SK-N-SH treated with all-trans-retinoic acid at 6 μM for 48 hours (cell line): ENCODE results near the gene B4GAT1.

Experiments used
- ATAC-seq: fragments of 200-7000 bp; cut with Tn5 transposase; 3 replicates; pipeline ENCODE4 v1.9.1; 2020; ENCODE audit warnings: mild to moderate bottlenecking, moderate library complexity
- ARNTL ChIP-seq: fragments of 450-650 bp; formaldehyde crosslinking; IDR thresholded peaks from 2 replicates; pipeline ENCODE4 v1.5.0; 2020; ENCODE audit warnings: low read depth, mild to moderate bottlenecking, moderate library complexity, borderline replicate concordance
- BACH2 ChIP-seq: fragments of 250-450 bp; sonication (Bioruptor Pico); IDR thresholded peaks from 2 replicates; pipeline ENCODE4 v1.9.0; 2021; ENCODE audit warnings: mild to moderate bottlenecking, borderline replicate concordance
- CREB5 ChIP-seq: fragments of 250-450 bp; sonication (Bioruptor Pico); IDR thresholded peaks from 2 replicates; pipeline ENCODE4 v1.5.1; 2020; ENCODE audit warnings: low read depth, mild to moderate bottlenecking, moderate library complexity
- CSDC2 ChIP-seq: fragments of 250-450 bp; sonication (Bioruptor Pico); IDR thresholded peaks from 2 replicates; pipeline ENCODE4 v1.5.0; 2020; ENCODE audit warnings: mild to moderate bottlenecking, moderate library complexity
- CSRNP3 ChIP-seq: fragments of 250-450 bp; sonication (Bioruptor Pico); IDR thresholded peaks from 2 replicates; pipeline ENCODE4 v1.5.1; 2021; ENCODE audit warnings: mild to moderate bottlenecking, moderate library complexity
- ESRRG ChIP-seq: fragments of 250-450 bp; sonication (Bioruptor Pico); IDR thresholded peaks from 2 replicates; pipeline ENCODE4 v1.6.1; 2021; ENCODE audit warnings: mild to moderate bottlenecking
- GLIS3 ChIP-seq: fragments of 250-450 bp; sonication (Bioruptor Pico); IDR thresholded peaks from 2 replicates; pipeline ENCODE4 v1.5.0; 2020; ENCODE audit warnings: mild to moderate bottlenecking, moderate library complexity
- ISL1 ChIP-seq: fragments of 250-450 bp; sonication (Bioruptor Pico); IDR thresholded peaks from 2 replicates; pipeline ENCODE4 v2.1.2; 2022; ENCODE audit warnings: mild to moderate bottlenecking, moderate library complexity
- OSR1 ChIP-seq: fragments of 250-450 bp; sonication (Bioruptor Pico); IDR thresholded peaks from 2 replicates; pipeline ENCODE4 v1.8.0; 2022; ENCODE audit warnings: moderate library complexity, mild to moderate bottlenecking, inconsistent platforms
- PATZ1 ChIP-seq: fragments of 250-450 bp; sonication (Bioruptor Pico); IDR thresholded peaks from 2 replicates; pipeline ENCODE4 v1.8.0; 2020; ENCODE audit warnings: mild to moderate bottlenecking, moderate library complexity, borderline replicate concordance
- PPARA ChIP-seq: fragments of 250-450 bp; sonication (Bioruptor Pico); IDR thresholded peaks from 2 replicates; pipeline ENCODE4 v1.5.0; 2020; ENCODE audit warnings: mild to moderate bottlenecking, borderline replicate concordance
- SNAI2 ChIP-seq: fragments of 250-450 bp; sonication (Bioruptor Pico); IDR thresholded peaks from 2 replicates; pipeline ENCODE4 v1.5.0; 2020; ENCODE audit warnings: mild to moderate bottlenecking, moderate library complexity
- TCF4 ChIP-seq: fragments of 250-450 bp; sonication (Bioruptor Pico); IDR thresholded peaks from 2 replicates; pipeline ENCODE4 v1.8.0; 2021; ENCODE audit warnings: mild to moderate bottlenecking, moderate library complexity, borderline replicate concordance
- TOX ChIP-seq: fragments of 250-450 bp; sonication (Bioruptor Pico); IDR thresholded peaks from 2 replicates; pipeline ENCODE4 v1.8.0; 2021; ENCODE audit warnings: mild to moderate bottlenecking, moderate library complexity, borderline replicate concordance
- TSHZ2 ChIP-seq: fragments of 250-450 bp; sonication (Bioruptor Pico); IDR thresholded peaks from 2 replicates; pipeline ENCODE4 v1.5.0; 2020; ENCODE audit warnings: mild to moderate bottlenecking, moderate library complexity
- ZC3H10 ChIP-seq: fragments of 250-450 bp; sonication (Bioruptor Pico); IDR thresholded peaks from 2 replicates; pipeline ENCODE4 v1.5.1; 2021; ENCODE audit warnings: mild to moderate bottlenecking, moderate library complexity
- ZFP30 ChIP-seq: fragments of 450-650 bp; formaldehyde crosslinking; IDR thresholded peaks from 2 replicates; pipeline ENCODE4 v1.5.0; 2022; ENCODE audit warnings: mild to moderate bottlenecking, moderate library complexity
- ZNF565 ChIP-seq: fragments of 450-650 bp; formaldehyde crosslinking; conservative IDR thresholded peaks from 2 replicates; pipeline ENCODE4 v1.5.0; 2020; ENCODE audit warnings: low read depth, mild to moderate bottlenecking, moderate library complexity
- ZNF70 ChIP-seq: fragments of 450-650 bp; formaldehyde crosslinking; IDR thresholded peaks from 2 replicates; pipeline ENCODE4 v1.5.0; 2020; ENCODE audit warnings: mild to moderate bottlenecking, moderate library complexity

B4GAT1 gene

DNA sequence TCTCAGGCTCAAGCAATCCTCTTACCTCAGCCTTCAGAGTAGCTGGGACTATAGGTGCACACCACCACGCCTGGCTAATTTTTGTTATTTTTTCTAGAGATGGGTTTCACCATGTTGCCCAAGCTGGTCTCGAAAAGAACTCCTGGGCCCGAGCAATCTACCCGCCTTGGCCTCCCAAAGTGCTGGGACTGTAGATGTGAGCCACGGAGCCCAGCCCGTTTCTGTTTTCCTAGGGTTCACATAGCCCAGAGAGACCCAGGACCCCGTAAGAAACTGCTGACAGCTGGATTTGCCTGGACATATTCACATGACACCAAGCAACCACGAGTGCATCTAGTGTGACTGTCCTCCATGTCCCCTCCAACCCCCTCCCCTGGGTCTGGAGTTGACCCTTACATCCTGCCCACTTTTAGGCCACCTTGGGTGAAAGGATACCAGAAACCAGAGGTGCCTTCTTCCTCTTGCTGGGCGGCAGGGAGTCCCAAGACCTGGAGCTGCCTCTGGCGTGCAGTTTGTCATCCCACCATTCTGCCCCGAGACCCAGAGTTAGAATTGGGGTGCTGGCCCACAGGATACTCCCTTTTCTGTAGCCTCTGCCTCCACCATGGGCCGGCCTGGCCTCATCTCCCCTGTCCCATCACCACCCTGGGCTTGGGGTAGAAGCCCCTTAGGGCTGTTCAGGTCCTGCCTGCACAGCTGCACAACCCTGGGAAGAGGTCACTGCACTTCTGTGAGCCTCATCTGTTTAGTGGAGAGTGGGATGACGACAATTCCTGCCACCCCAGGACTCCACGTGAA, 7.5 kb downstream of the B4GAT1 start (continued):
- TF ChIP-seq CSDC2 (CRISPR knock-in tag): no peak
- no peak for TF ChIP-seq ZNF70 (CRISPR knock-in tag)
- no peak for TF ChIP-seq ZNF565 (CRISPR knock-in tag)
- TF ChIP-seq ZC3H10: no peak

GRCh38 chr11:66339162-66339675, 8.2 kb downstream of the B4GAT1 start:
- TF ChIP-seq OSR1 (CRISPR knock-in tag) (no peak), ISL1 (CRISPR knock-in tag) (no peak), ARNTL (no peak), CSRNP3 (no peak), SNAI2 (CRISPR knock-in tag) (no peak), TSHZ2 (CRISPR knock-in tag) (no peak), ESRRG (no peak), PATZ1 (CRISPR knock-in tag) (no peak), GLIS3 (no peak), TOX (CRISPR knock-in tag) (no peak), CREB5 (no peak), BACH2 (CRISPR knock-in tag) (no peak), TCF4 (no peak), ZNF70 (CRISPR knock-in tag) (no peak), ZC3H10 (no peak)
- no peak for ATAC-seq

GRCh38 chr11:66338276-66339161, 8.9 kb downstream of the B4GAT1 start:
- no peak for ATAC-seq

More at GRCh38 chr11:66338276-66339161, 8.9 kb downstream of the B4GAT1 start:
- TF ChIP-seq ARNTL: no peak
- no peak for TF ChIP-seq PPARA (CRISPR knock-in tag)
- TF ChIP-seq ISL1 (CRISPR knock-in tag): no peak
- TF ChIP-seq CSRNP3: no peak
- no peak for TF ChIP-seq ZFP30 (CRISPR knock-in tag)
- TF ChIP-seq, all 23 proteins: peak for 0
